H1 (cell line): ENCODE data around the gene PDZRN3. TPM values are rescaled to one million over a fixed set of nuclear protein-coding genes. Genes with fewer than 3 reads are reported as not detected.

Experiments used
- CTCF ChIA-PET: fragments of 300-600 bp; sonication (Branson Sonifier 250); formaldehyde crosslinking; loops from one replicate; lab custom pipeline; 2021; ENCODE audit not compliant: partially characterized antibody; lab: Charles Lee
- POLR2A ChIA-PET: fragments of 300-600 bp; sonication (Branson Sonifier 250); formaldehyde crosslinking; loops from one replicate; lab custom pipeline; 2021; ENCODE audit warnings: inconsistent platforms; ENCODE audit not compliant: partially characterized antibody; lab: Charles Lee
- DNase-seq, 2 experiments: peaks; one replicate each; pipeline versions ENCODE4 v3.0.0 to v3.0.0-alpha.2; 2010 to 2022; ENCODE audit warnings: low spot score in 2 of 2, low read depth in 1 of 2, mixed read lengths in 1 of 2
- FAIRE-seq: peaks from 2 replicates; lab custom pipeline; 2011; peaks lifted over from hg19 to GRCh38; lab: Jason Lieb, UNC
- H2AFZ ChIP-seq: 2 replicates; pipeline ENCODE4 v1.8.1; 2012; ENCODE audit warnings: low read length, inconsistent platforms
- H2AK5ac ChIP-seq: 2 replicates; pipeline ENCODE4 v1.6.1; 2013; ENCODE audit warnings: low read depth, low read length
- H2BK120ac ChIP-seq: replicated peaks from 2 replicates; pipeline ENCODE3; 2013; ENCODE audit warnings: low read depth, low read length, inconsistent platforms
- H2BK12ac ChIP-seq: 2 replicates; pipeline ENCODE4 v1.6.1; 2013; ENCODE audit warnings: low read depth, low read length
- H2BK15ac ChIP-seq: 2 replicates; pipeline ENCODE4 v1.6.1; 2013; ENCODE audit warnings: low read length
- H2BK20ac ChIP-seq: 2 replicates; pipeline ENCODE4 v1.6.1; 2013; ENCODE audit warnings: low read length
- H2BK5ac ChIP-seq: 2 replicates; pipeline ENCODE4 v1.6.1; 2013; ENCODE audit warnings: low read depth, low read length
- H3K14ac ChIP-seq: 2 replicates; pipeline ENCODE4 v1.6.1; 2013; ENCODE audit warnings: inconsistent platforms; ENCODE audit not compliant: insufficient read length
- H3K18ac ChIP-seq: 2 replicates; pipeline ENCODE4 v1.6.1; 2013; ENCODE audit warnings: low read length; ENCODE audit errors: extremely low read depth
- H3K23ac ChIP-seq: 2 replicates; pipeline ENCODE4 v1.6.1; 2013; ENCODE audit warnings: inconsistent platforms; ENCODE audit not compliant: insufficient read length
- H3K23me2 ChIP-seq: 2 replicates; pipeline ENCODE4 v1.6.1; 2013; ENCODE audit warnings: low read depth, low read length
- H3K27ac ChIP-seq: 2 replicates; pipeline ENCODE4 v1.6.1; 2011; ENCODE audit warnings: low read depth, low read length, inconsistent platforms
- H3K27me3 ChIP-seq, 4 experiments: replicated peaks in 1 of 4; 1 replicate in 1 of 4; 2 replicates in 3 of 4; pipeline versions ENCODE4 v1.6.1 to v1.8.1; 2011 to 2013; ENCODE audit warnings: low read length in 3 of 4, mild to moderate bottlenecking in 3 of 4, inconsistent platforms in 2 of 4, mixed read lengths in 2 of 4, moderate library complexity in 1 of 4; ENCODE audit not compliant: control insufficient read depth in 3 of 4, insufficient read depth in 3 of 4; ENCODE audit errors: extremely low read depth in 1 of 4
- H3K36me3 ChIP-seq, 4 experiments: 2 replicates each; pipeline versions ENCODE4 v1.6.1 to v1.8.1; 2011 to 2013; ENCODE audit warnings: mild to moderate bottlenecking in 4 of 4, low read length in 3 of 4, moderate library complexity in 2 of 4, control low read depth in 1 of 4, inconsistent platforms in 1 of 4; ENCODE audit not compliant: insufficient read depth in 4 of 4, control insufficient read depth in 2 of 4
- H3K4ac ChIP-seq: replicated peaks from 2 replicates; pipeline ENCODE3; 2013; ENCODE audit warnings: low read length, low read depth, mixed read lengths, inconsistent platforms; ENCODE audit not compliant: insufficient read length
- H3K4me1 ChIP-seq, 4 experiments: replicated peaks in 1 of 4; 1 replicate in 1 of 4; 2 replicates in 3 of 4; pipeline versions ENCODE4 v1.6.1 to v1.8.1; 2011 to 2013; ENCODE audit warnings: low read length in 3 of 4, inconsistent platforms in 2 of 4, mixed read lengths in 1 of 4; ENCODE audit not compliant: insufficient read depth in 4 of 4, control insufficient read depth in 3 of 4
- H3K4me2 ChIP-seq, 2 experiments: 2 replicates each; pipeline versions ENCODE4 v1.6.1 to v1.8.1; 2011 to 2013; ENCODE audit warnings: low read depth in 2 of 2, low read length in 2 of 2, control low read depth in 1 of 2, inconsistent platforms in 1 of 2, mild to moderate bottlenecking in 1 of 2; ENCODE audit not compliant: insufficient read depth in 1 of 2
- H3K4me3 ChIP-seq, 4 experiments: fragments of 200-600, 300-600 bp in 1 of 4; sonication (generic), shearing (Covaris generic), sonication (Bioruptor Twin) in 1 of 4; 2 replicates each; pipeline versions ENCODE4 v1.5.1 to v1.8.1; 2011 to 2016; ENCODE audit warnings: low read length in 4 of 4, low read depth in 3 of 4, control low read depth in 2 of 4, inconsistent platforms in 2 of 4, mild to moderate bottlenecking in 2 of 4, mixed read lengths in 1 of 4, moderate library complexity in 1 of 4; ENCODE audit not compliant: insufficient read depth in 2 of 4; ENCODE audit errors: extremely low read depth in 1 of 4
- H3K56ac ChIP-seq: replicated peaks from 2 replicates; pipeline ENCODE3; 2013; ENCODE audit warnings: low read depth, mild to moderate bottlenecking, mixed read lengths, low read length, inconsistent platforms; ENCODE audit not compliant: insufficient read length
- H3K79me1 ChIP-seq: 2 replicates; pipeline ENCODE4 v1.6.1; 2013; ENCODE audit warnings: low read depth, low read length, control low read depth
- H3K79me2 ChIP-seq, 2 experiments: 2 replicates each; pipeline versions ENCODE4 v1.6.1 to v1.8.1; 2012 to 2013; ENCODE audit warnings: low read length in 2 of 2, mild to moderate bottlenecking in 2 of 2, inconsistent platforms in 1 of 2; ENCODE audit not compliant: insufficient read depth in 2 of 2, control insufficient read depth in 1 of 2
- H3K9ac ChIP-seq, 4 experiments: replicated peaks in 1 of 4; 1 replicate in 1 of 4; 2 replicates in 3 of 4; pipeline versions ENCODE4 v1.6.1 to v1.8.1; 2011 to 2013; ENCODE audit warnings: low read depth in 3 of 4, low read length in 3 of 4, control low read depth in 2 of 4, mild to moderate bottlenecking in 2 of 4, moderate library complexity in 2 of 4, inconsistent platforms in 1 of 4; ENCODE audit errors: extremely low read depth in 1 of 4
- H3K9me3 ChIP-seq, 2 experiments: 2 replicates each; pipeline versions ENCODE4 v1.6.1 to v1.8.1; 2012 to 2013; ENCODE audit warnings: mild to moderate bottlenecking in 2 of 2, moderate library complexity in 2 of 2, control low read depth in 1 of 2, inconsistent platforms in 1 of 2, low read depth in 1 of 2, low read length in 1 of 2, mixed read lengths in 1 of 2; ENCODE audit not compliant: insufficient read depth in 2 of 2
- H4K20me1 ChIP-seq, 2 experiments: replicated peaks in 1 of 2; 2 replicates each; pipeline versions ENCODE3 to v1.8.1; 2011 to 2013; ENCODE audit warnings: inconsistent platforms in 2 of 2, low read length in 2 of 2, mild to moderate bottlenecking in 1 of 2; ENCODE audit not compliant: insufficient read depth in 2 of 2, control insufficient read depth in 1 of 2
- H4K5ac ChIP-seq: 2 replicates; pipeline ENCODE4 v1.6.1; 2013; ENCODE audit warnings: low read length, low read depth, mixed read lengths, inconsistent platforms; ENCODE audit not compliant: insufficient read length
- H4K8ac ChIP-seq: 2 replicates; pipeline ENCODE4 v1.8.0; 2013; ENCODE audit warnings: mild to moderate bottlenecking, moderate library complexity, low read length, inconsistent platforms; ENCODE audit not compliant: insufficient read depth; ENCODE audit errors: extremely low read depth
- H4K91ac ChIP-seq: replicated peaks from 2 replicates; pipeline ENCODE3; 2013; ENCODE audit warnings: low read length, mixed read lengths, inconsistent platforms; ENCODE audit not compliant: insufficient read length
- HDAC2 ChIP-seq, 2 experiments: fragments of 300-600 bp in 1 of 2; sonication (generic) in 1 of 2; IDR thresholded peaks; 2 replicates each; pipeline ENCODE4 v1.6.1; 2011 to 2012; ENCODE audit warnings: low read depth in 2 of 2, low read length in 2 of 2, mild to moderate bottlenecking in 2 of 2, moderate library complexity in 2 of 2, borderline replicate concordance in 1 of 2, inconsistent platforms in 1 of 2
- KDM1A ChIP-seq: fragments of 200-600, 300-600 bp; sonication (generic); IDR thresholded peaks from 2 replicates; pipeline ENCODE4 v1.7.1; 2016; ENCODE audit warnings: mild to moderate bottlenecking, low read length, borderline replicate concordance
- WGBS, 2 experiments: shearing (Covaris generic) in 1 of 2; methylation state at CpG; one replicate each; pipeline versions ENCODE4 v1.1.6 to v1.1.7; 2013 to 2015; ENCODE audit warnings: low lambda C conversion rate in 2 of 2, mixed read lengths in 2 of 2, inconsistent platforms in 1 of 2, low coverage in 1 of 2, missing lambda C conversion rate in 1 of 2; ENCODE audit not compliant: insufficient replicate concordance in 2 of 2, insufficient coverage in 1 of 2, insufficient read length in 1 of 2; ENCODE audit errors: extremely low coverage in 1 of 2, missing lambda C conversion rate in 1 of 2; 5-methylcytosine and 5-hydroxymethylcytosine counted together
- polyA plus RNA-seq, 7 experiments: library from polyadenylated mRNA; depleted of rRNA in 3 of 7; stranded (reverse) in 5 of 7; unstranded in 2 of 7; fragments of >200 nt in 5 of 7; fragments of 200-250 nt in 2 of 7; gene quantifications; 1 replicate in 5 of 7; 2 replicates in 1 of 7; 4 replicates in 1 of 7; pipeline versions ENCODE4 v1.2.1 to v1.2.3, GENCODE V29; 2011 to 2013; ENCODE audit warnings: missing spikeins in 2 of 7, mixed read lengths in 2 of 7
- total RNA-seq: library from RNA; stranded (reverse); fragmentation: NEBNext Ultra II Directional; extraction: Animal tissue kit (Norgen Biotek cat#: 25700); gene quantifications from 2 replicates; pipeline ENCODE4 v1.2.1, GENCODE V29; 2021
- TF ChIP-seq, protein P1 (sequence below): IDR thresholded peaks from 2 replicates; pipeline ENCODE4 v1.6.1; 2012; ENCODE audit warnings: inconsistent platforms

Gene PDZRN3
- total and polyA plus RNA-seq, 2 of the 8 experiments (the other 6 are each of a cell fraction or from before 2014, with no cell fraction given): 4.2 to 20.5 TPM

DNA sequence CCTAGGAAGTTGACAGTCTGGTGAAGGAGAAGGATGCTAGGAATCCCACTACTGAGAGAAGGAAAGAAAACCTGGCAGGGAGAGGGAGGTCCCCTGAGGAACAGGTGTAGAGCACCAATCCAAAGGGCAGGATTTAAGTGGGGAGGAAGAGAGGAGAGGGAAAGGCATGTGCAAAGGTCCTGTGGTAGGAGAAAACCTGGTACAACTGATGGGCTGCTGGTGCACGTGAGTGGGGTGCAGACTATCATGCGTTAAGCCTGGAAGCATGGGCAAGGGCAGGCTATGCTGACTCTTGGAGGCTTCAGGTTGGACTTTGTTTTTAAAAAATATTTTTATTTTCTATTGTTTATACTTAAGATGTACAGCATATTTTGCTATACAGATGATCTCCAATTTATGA is 209.6 kb downstream of the PDZRN3 start:
- no peaks in the 10 kb centered on the region; a peak in 2 of 7 replicates for H3K4me1 ChIP-seq
- H3K27ac ChIP-seq: no peak overlapping the region
- no peak overlapping the region for H4K8ac ChIP-seq
- no peak overlapping the region for H3K23ac ChIP-seq
- H3K4me2 ChIP-seq: no peak overlapping the region
- no peak overlapping the region for H3K18ac ChIP-seq
- no peaks in the 10 kb centered on the region for H3K9me3 ChIP-seq
- H3K4me3 ChIP-seq: no peak overlapping the region
- H4K91ac ChIP-seq: no peak overlapping the region
- no peak overlapping the region for H3K14ac ChIP-seq
- no peak overlapping the region for H3K56ac ChIP-seq
- 96% methylated on average over 2 of the region's 2 CpGs; no CpG with 5 or more reads in 1 of the 2 experiments for WGBS, 2 experiments
- H2BK12ac ChIP-seq: no peak overlapping the region; the same call in 1 of the 2 replicates
- H2BK120ac ChIP-seq: no peak overlapping the region
- FAIRE-seq (no peak), DNase-seq (no peak)
- H2BK15ac ChIP-seq: no peak overlapping the region
- ChIA-PET POLR2A (no interaction called here), CTCF (interaction anchor here (0.6 to 1.4 kb wide), 2 partner anchors 17 to 1486 kb away, joined by 3 to 4 read pairs; no protein-coding TSS in a partner anchor)
- H2BK5ac ChIP-seq: no peak overlapping the region
- H3K4ac ChIP-seq: no peak overlapping the region
- H4K20me1 ChIP-seq: peaks cover 2 to 4% of the 10 kb centered on the region in 2 experiments
- H3K23me2 ChIP-seq: no peaks in the 10 kb centered on the region
- no peak overlapping the region for H2BK20ac ChIP-seq
- no peak overlapping the region for H3K9ac ChIP-seq
- no peaks in the 10 kb centered on the region for H3K79me1 ChIP-seq
- no peaks in the 10 kb centered on the region for H3K27me3 ChIP-seq
- no peak overlapping the region for H2AK5ac ChIP-seq
- H3K79me2 ChIP-seq: no peaks in the 10 kb centered on the region
- TF ChIP-seq, protein P1, sequence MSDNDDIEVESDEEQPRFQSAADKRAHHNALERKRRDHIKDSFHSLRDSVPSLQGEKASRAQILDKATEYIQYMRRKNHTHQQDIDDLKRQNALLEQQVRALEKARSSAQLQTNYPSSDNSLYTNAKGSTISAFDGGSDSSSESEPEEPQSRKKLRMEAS: no peak
- TF ChIP-seq HDAC2 (IDR thresholded peaks at IDR 0.05; ENCODE audit: borderline replicate concordance in 1 of 2, low read depth in 2 of 2, low read length in 2 of 2): peak in 1 of 2 experiments; percentile 49; a peak in 1 of 4 replicates
- TF ChIP-seq KDM1A: peak; percentile 74; the same call in 1 of the 2 replicates
- H4K5ac ChIP-seq: no peak overlapping the region
- no peak overlapping the region for H2AFZ ChIP-seq
- no peaks in the 10 kb centered on the region for H3K36me3 ChIP-seq
